ENCODE data around the gene XPO5. TPM values are rescaled to one million over a fixed set of nuclear protein-coding genes. Genes with fewer than 3 reads are reported as not detected.

The XPO5 gene
- total and polyA plus RNA-seq, 2 experiments from 2014 or later = 28.5 to 95.2 TPM

GRCh38 chr6:43490523-43490939 is 85.3 kb downstream of the XPO5 start (continued):
- TF ChIP-seq ZNF462 (CRISPR knock-in tag; IDR thresholded peaks at IDR 0.05) (no peak), POLR2AphosphoS5 (IDR thresholded peaks at IDR 0.05; ENCODE audit: low read depth) (no peak), ZNF331 (CRISPR knock-in tag; IDR thresholded peaks at IDR 0.05; ENCODE audit: low read depth) (no peak), ETS1 (IDR thresholded peaks at IDR 0.05) (no peak), NANOG (IDR thresholded peaks at IDR 0.05; ENCODE audit: borderline replicate concordance) (no peak)
- TF ChIP-seq, protein P1, sequence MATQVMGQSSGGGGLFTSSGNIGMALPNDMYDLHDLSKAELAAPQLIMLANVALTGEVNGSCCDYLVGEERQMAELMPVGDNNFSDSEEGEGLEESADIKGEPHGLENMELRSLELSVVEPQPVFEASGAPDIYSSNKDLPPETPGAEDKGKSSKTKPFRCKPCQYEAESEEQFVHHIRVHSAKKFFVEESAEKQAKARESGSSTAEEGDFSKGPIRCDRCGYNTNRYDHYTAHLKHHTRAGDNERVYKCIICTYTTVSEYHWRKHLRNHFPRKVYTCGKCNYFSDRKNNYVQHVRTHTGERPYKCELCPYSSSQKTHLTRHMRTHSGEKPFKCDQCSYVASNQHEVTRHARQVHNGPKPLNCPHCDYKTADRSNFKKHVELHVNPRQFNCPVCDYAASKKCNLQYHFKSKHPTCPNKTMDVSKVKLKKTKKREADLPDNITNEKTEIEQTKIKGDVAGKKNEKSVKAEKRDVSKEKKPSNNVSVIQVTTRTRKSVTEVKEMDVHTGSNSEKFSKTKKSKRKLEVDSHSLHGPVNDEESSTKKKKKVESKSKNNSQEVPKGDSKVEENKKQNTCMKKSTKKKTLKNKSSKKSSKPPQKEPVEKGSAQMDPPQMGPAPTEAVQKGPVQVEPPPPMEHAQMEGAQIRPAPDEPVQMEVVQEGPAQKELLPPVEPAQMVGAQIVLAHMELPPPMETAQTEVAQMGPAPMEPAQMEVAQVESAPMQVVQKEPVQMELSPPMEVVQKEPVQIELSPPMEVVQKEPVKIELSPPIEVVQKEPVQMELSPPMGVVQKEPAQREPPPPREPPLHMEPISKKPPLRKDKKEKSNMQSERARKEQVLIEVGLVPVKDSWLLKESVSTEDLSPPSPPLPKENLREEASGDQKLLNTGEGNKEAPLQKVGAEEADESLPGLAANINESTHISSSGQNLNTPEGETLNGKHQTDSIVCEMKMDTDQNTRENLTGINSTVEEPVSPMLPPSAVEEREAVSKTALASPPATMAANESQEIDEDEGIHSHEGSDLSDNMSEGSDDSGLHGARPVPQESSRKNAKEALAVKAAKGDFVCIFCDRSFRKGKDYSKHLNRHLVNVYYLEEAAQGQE (IDR thresholded peaks at IDR 0.05; ENCODE audit: unreplicated experiment) = no peak
